ENCODE results near the gene AHNAK. TPM values are rescaled to one million over a fixed set of nuclear protein-coding genes. Genes with fewer than 3 reads are reported as not detected.

AHNAK gene
- total RNA-seq, 3 donors from 2014 or later (not counting 1 experiment from before 2014, with no cell fraction given): 623 to 740 (median 677) TPM

- H3K4me3 ChIP-seq (ENCODE audit: low read length): no peak overlapping the region
- Mint-ChIP-seq H3K4me3 (peak overlapping the region; percentile 99), H3K9me3 (no peaks in the 10 kb centered on the region), H3K4me1 (peaks cover 36 to 52% of the 10 kb centered on the region in 2 donors), H3K27ac (peak overlapping the region; percentile 92 to 95), H3K27me3 (ENCODE audit: low read depth in 2 of 2) (no peaks in the 10 kb centered on the region), H3K36me3 (peaks cover 10% of the 10 kb centered on the region)
- DNase-seq (no peak), ATAC-seq (no peak)
- no peaks in the 10 kb centered on the region for H3K9me3 ChIP-seq (ENCODE audit: control insufficient read depth, insufficient read depth, low read length)
- peaks cover 27% of the 10 kb centered on the region for H3K4me1 ChIP-seq (ENCODE audit: control insufficient read depth, insufficient read depth, low read length)
- H3K36me3 ChIP-seq (ENCODE audit: control insufficient read depth, insufficient read depth, low read length): peaks cover 38% of the 10 kb centered on the region
- 86% methylated on average over 17 of the region's 17 CpGs for WGBS (ENCODE audit: insufficient coverage)
- TF ChIP-seq, protein P1, sequence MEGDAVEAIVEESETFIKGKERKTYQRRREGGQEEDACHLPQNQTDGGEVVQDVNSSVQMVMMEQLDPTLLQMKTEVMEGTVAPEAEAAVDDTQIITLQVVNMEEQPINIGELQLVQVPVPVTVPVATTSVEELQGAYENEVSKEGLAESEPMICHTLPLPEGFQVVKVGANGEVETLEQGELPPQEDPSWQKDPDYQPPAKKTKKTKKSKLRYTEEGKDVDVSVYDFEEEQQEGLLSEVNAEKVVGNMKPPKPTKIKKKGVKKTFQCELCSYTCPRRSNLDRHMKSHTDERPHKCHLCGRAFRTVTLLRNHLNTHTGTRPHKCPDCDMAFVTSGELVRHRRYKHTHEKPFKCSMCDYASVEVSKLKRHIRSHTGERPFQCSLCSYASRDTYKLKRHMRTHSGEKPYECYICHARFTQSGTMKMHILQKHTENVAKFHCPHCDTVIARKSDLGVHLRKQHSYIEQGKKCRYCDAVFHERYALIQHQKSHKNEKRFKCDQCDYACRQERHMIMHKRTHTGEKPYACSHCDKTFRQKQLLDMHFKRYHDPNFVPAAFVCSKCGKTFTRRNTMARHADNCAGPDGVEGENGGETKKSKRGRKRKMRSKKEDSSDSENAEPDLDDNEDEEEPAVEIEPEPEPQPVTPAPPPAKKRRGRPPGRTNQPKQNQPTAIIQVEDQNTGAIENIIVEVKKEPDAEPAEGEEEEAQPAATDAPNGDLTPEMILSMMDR (IDR thresholded peaks at IDR 0.05): no peak
- no peak overlapping the region for H3K27ac ChIP-seq (ENCODE audit: low read length)
- intact Hi-C loops (cut with micrococcal nuclease): no loop called here
- H3K27me3 ChIP-seq (ENCODE audit: control insufficient read depth, insufficient read depth, low read length): no peaks in the 10 kb centered on the region
Observed at GRCh38 chr11:62575156-62575555, 28.6 kb upstream of the AHNAK start.

- ATAC-seq: peak; percentile 1 to 6 (median 4)
- Mint-ChIP-seq H3K36me3 (peaks cover 10% of the 10 kb centered on the region), H3K4me3 (peak overlapping the region; percentile 99), H3K27ac (peak overlapping the region; percentile 92 to 95), H3K4me1 (peaks cover 36 to 54% of the 10 kb centered on the region in 2 donors), H3K9me3 (no peaks in the 10 kb centered on the region), H3K27me3 (ENCODE audit: low read depth in 2 of 2) (no peaks in the 10 kb centered on the region)
- H3K4me1 ChIP-seq (ENCODE audit: control insufficient read depth, insufficient read depth, low read length): peaks cover 27% of the 10 kb centered on the region
- H3K27ac ChIP-seq (ENCODE audit: low read length): peak overlapping the region; percentile 59
- DNase-seq: peak in 1 of 2 donors; percentile 44
- H3K36me3 ChIP-seq (ENCODE audit: control insufficient read depth, insufficient read depth, low read length): peaks cover 38% of the 10 kb centered on the region
- TF ChIP-seq, protein P1 (IDR thresholded peaks at IDR 0.05): no peak
- no peaks in the 10 kb centered on the region for H3K27me3 ChIP-seq (ENCODE audit: control insufficient read depth, insufficient read depth, low read length)
- H3K4me3 ChIP-seq (ENCODE audit: low read length): peak overlapping the region; percentile 94
- H3K9me3 ChIP-seq (ENCODE audit: control insufficient read depth, insufficient read depth, low read length): no peaks in the 10 kb centered on the region
- intact Hi-C loops (cut with micrococcal nuclease): loop anchor here (1.0 to 5.0 kb wide), 2 partner anchors 17 to 133 kb away; partner anchors contain the start of genes BSCL2, GNG3 and TUT1
- 2% methylated on average over 33 of the region's 33 CpGs for WGBS (ENCODE audit: insufficient coverage)
Observed at GRCh38 chr11:62574363-62575071, 27.9 kb upstream of the AHNAK start.

DNA sequence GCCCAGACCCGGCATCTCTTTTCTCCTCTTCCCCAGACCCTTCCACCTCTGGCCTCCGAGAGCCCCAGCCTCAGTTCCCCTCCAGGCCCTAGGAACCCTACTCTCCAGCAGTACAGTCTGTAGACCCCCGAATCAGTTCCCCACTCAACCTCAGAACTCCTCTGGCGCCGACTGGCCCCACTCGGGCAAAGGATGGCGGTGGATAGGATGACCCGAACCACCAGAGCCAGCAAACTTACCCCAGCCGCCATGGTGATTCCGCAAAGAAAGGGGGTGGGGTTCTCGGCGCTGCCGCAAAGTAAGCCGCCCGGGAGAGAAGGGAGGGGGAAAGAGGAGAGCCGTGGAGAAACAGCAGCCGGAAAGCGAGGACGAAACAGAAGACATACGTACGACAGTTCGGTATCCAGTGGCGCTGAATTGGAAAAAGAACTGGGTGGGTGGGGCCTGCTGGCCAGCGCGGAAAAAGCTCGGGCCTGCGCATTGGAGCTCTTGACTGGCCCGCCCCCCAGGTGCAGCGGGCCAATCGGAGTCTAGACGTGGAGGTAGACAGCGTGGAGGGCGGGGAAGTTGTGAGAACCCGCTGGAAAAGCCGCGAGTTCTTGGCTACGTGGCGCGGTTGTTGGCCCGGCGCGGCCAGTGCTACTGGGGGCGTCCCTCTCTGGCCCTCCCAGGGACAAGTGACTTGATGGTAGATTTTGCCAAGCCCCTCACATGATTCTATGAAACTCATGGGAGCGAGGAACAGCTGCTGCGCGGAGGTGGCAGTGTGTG lies 27.2 kb upstream of the AHNAK start, which contains the start of gene EEF1G:
EEF1G (minus strand) TSS at position 300 of the 771 bp plus-strand sequence; CDS start at position 251, 49 bp downstream.
- Mint-ChIP-seq H3K27ac (peak within 1 kb of the TSS; percentile 92 to 95), H3K27me3 (ENCODE audit: low read depth in 2 of 2) (no peaks in the 10 kb centered on the region), H3K4me3 (peak within 1 kb of the TSS; percentile 99), H3K4me1 (peaks cover 36 to 54% of the 10 kb centered on the region in 2 donors), H3K9me3 (no peaks in the 10 kb centered on the region), H3K36me3 (peaks cover 10% of the 10 kb centered on the region)
- Histone ChIP-seq H3K36me3 (ENCODE audit: control insufficient read depth, insufficient read depth, low read length) (peaks cover 40% of the 10 kb centered on the region), H3K27me3 (ENCODE audit: control insufficient read depth, insufficient read depth, low read length) (no peaks in the 10 kb centered on the region), H3K9me3 (ENCODE audit: control insufficient read depth, insufficient read depth, low read length) (no peaks in the 10 kb centered on the region), H3K4me1 (ENCODE audit: control insufficient read depth, insufficient read depth, low read length) (peaks cover 27% of the 10 kb centered on the region), H3K4me3 (ENCODE audit: low read length) (peak within 1 kb of the TSS; percentile 94), H3K27ac (ENCODE audit: low read length) (peak within 1 kb of the TSS; percentile 80)
- ATAC-seq (peak; percentile 94 to 98 (median 94)), DNase-seq (peak; percentile 95 to 99)
- under 1% methylated on average over 46 of the region's 46 CpGs for WGBS (ENCODE audit: insufficient coverage)
- TF ChIP-seq, protein P1 (IDR thresholded peaks at IDR 0.05): no peak
- intact Hi-C loops (cut with micrococcal nuclease): loop anchor here (1.0 to 5.0 kb wide), 3 partner anchors 16 to 134 kb away; partner anchors contain the start of genes BSCL2, GNG3 and TUT1
